Fibroblast of lung (primary cell): ENCODE data around the gene BAZ2A.

Experiments used
- EZH2 ChIP-seq: IDR thresholded peaks from 2 replicates; pipeline ENCODE4 v1.5.1; 2012; ENCODE audit warnings: low read length, control low read depth, mild to moderate bottlenecking; ENCODE audit errors: missing control alignments
- TF ChIP-seq, protein P1 (sequence below), 2 donors: IDR thresholded peaks in 1 of 2; conservative IDR thresholded peaks in 1 of 2; 1 replicate in 1 of 2; 2 replicates in 1 of 2; pipeline ENCODE4 v1.5.1; 2011 to 2012; ENCODE audit warnings: low read length in 2 of 2, control low read depth in 1 of 2, inconsistent platforms in 1 of 2, low read depth in 1 of 2, mild to moderate bottlenecking in 1 of 2

GRCh38 chr12:56590237-56590830 lies 39.8 kb downstream of the BAZ2A start:
- TF ChIP-seq, protein P1, sequence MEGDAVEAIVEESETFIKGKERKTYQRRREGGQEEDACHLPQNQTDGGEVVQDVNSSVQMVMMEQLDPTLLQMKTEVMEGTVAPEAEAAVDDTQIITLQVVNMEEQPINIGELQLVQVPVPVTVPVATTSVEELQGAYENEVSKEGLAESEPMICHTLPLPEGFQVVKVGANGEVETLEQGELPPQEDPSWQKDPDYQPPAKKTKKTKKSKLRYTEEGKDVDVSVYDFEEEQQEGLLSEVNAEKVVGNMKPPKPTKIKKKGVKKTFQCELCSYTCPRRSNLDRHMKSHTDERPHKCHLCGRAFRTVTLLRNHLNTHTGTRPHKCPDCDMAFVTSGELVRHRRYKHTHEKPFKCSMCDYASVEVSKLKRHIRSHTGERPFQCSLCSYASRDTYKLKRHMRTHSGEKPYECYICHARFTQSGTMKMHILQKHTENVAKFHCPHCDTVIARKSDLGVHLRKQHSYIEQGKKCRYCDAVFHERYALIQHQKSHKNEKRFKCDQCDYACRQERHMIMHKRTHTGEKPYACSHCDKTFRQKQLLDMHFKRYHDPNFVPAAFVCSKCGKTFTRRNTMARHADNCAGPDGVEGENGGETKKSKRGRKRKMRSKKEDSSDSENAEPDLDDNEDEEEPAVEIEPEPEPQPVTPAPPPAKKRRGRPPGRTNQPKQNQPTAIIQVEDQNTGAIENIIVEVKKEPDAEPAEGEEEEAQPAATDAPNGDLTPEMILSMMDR (conservative IDR thresholded peaks at IDR 0.05 in 1 of 2, IDR thresholded peaks at IDR 0.05 in 1 of 2; ENCODE audit: low read depth in 1 of 2, low read length in 2 of 2) = peak in 1 of 2 donors; percentile 48
- no peak for TF ChIP-seq EZH2
